Activated CD4-positive, alpha-beta T cell treated with anti-CD3 and anti-CD28 coated beads for 36 hours (primary cell): ENCODE data around the gene FN1. TPM values are rescaled to one million over a fixed set of nuclear protein-coding genes. Genes with fewer than 3 reads are reported as not detected.

Experiments used
- ATAC-seq: fragments of 200-7000 bp; cut with Tn5 transposase; one replicate; pipeline ENCODE4 v1.10.0; 2021; ENCODE audit warnings: mild to moderate bottlenecking, moderate library complexity
- CTCF ChIA-PET: fragments of 350-600 bp; sonication (Branson Sonifier 250); formaldehyde crosslinking; loops from one replicate; lab custom pipeline; 2021; ENCODE audit warnings: antibody characterized with exemption; lab: Charles Lee
- POLR2A ChIA-PET: fragments of 350-600 bp; sonication (Branson Sonifier 250); formaldehyde crosslinking; loops from one replicate; lab custom pipeline; 2021; ENCODE audit warnings: antibody characterized with exemption, inconsistent platforms; lab: Charles Lee
- DNase-seq: peaks from one replicate; pipeline ENCODE4 v3.0.0-alpha.2; 2020
- H3K27ac Mint-ChIP-seq: one replicate; pipeline ENCODE4 v1.8.0; 2021; ENCODE audit warnings: mixed read lengths
- H3K27me3 Mint-ChIP-seq: one replicate; pipeline ENCODE4 v1.8.0; 2021; ENCODE audit warnings: mixed read lengths
- H3K36me3 Mint-ChIP-seq: one replicate; pipeline ENCODE4 v1.8.0; 2021; ENCODE audit warnings: low read depth, mixed read lengths
- H3K4me1 Mint-ChIP-seq: one replicate; pipeline ENCODE4 v1.8.0; 2021; ENCODE audit warnings: mixed read lengths
- H3K4me3 Mint-ChIP-seq: one replicate; pipeline ENCODE4 v1.8.0; 2021; ENCODE audit warnings: mild to moderate bottlenecking, moderate library complexity, mixed read lengths
- H3K9me3 Mint-ChIP-seq: one replicate; pipeline ENCODE4 v1.8.0; 2021; ENCODE audit warnings: low read depth, mixed read lengths
- intact Hi-C, 2 experiments: fragments of 100-400 bp; cut with DNase I in 1 of 2; cut with micrococcal nuclease in 1 of 2; formaldehyde crosslinking; loops; one replicate each; pipeline versions ENCODE4 v1.14.2 to v1.15.1; 2022 to 2024; cut with DNase I, micrococcal nuclease
- total RNA-seq, 2 experiments: library from RNA; stranded (reverse); gene quantifications; one replicate each; pipeline ENCODE4 v1.2.3, GENCODE V29; 2021

FN1 gene
- total RNA-seq, 2 experiments from 2014 or later, result 0.59 to 0.70 TPM

- ChIA-PET CTCF (no interaction called here), POLR2A (no interaction called here)
- no peaks in the 10 kb centered on the region for H3K9me3 Mint-ChIP-seq
- H3K36me3 Mint-ChIP-seq, result no peaks in the 10 kb centered on the region
- H3K27ac Mint-ChIP-seq, result no peak overlapping the region
- H3K27me3 Mint-ChIP-seq, result peaks cover 35% of the 10 kb centered on the region
- ATAC-seq (no peak), DNase-seq (no peak)
- no peak overlapping the region for H3K4me3 Mint-ChIP-seq
- H3K4me1 Mint-ChIP-seq, result no peaks in the 10 kb centered on the region
- intact Hi-C loops, result no loop called here
Measured at GRCh38 chr2:215421859-215422461, 13.9 kb downstream of the FN1 start.

- ATAC-seq (no peak), DNase-seq (no peak)
- H3K36me3 Mint-ChIP-seq, result no peaks in the 10 kb centered on the region
- no peaks in the 10 kb centered on the region for H3K9me3 Mint-ChIP-seq
- H3K27ac Mint-ChIP-seq, result no peak overlapping the region
- CTCF ChIA-PET, result no interaction called here
- intact Hi-C loops, result no loop called here
- peaks cover 39% of the 10 kb centered on the region for H3K27me3 Mint-ChIP-seq
- POLR2A ChIA-PET, result no interaction called here
- no peaks in the 10 kb centered on the region for H3K4me1 Mint-ChIP-seq
- no peak overlapping the region for H3K4me3 Mint-ChIP-seq
Measured at GRCh38 chr2:215420471-215420935, 15.4 kb downstream of the FN1 start.

- ATAC-seq, result no peak
- H3K9me3 Mint-ChIP-seq, result no peaks in the 10 kb centered on the region
Measured at GRCh38 chr2:215419769-215420470, 15.9 kb downstream of the FN1 start.

DNA sequence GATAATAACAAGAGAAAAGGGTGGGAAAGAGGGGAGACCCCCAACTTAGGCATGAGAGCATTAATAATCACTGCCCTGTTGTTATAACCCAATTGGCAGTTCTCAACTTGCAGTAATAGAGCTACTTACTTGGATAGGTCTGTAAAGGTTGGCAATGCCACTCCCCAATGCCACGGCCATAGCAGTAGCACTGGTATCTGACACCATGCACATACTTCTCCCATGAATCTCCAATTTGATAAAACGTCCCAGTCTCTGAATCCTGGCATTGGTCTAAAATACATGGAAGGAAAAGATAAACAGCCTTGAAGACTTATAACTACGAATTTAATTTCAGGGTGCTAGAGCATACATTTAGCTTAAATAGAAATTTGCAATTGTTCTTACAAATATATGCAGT lies 16.8 kb downstream of the FN1 start:
- intact Hi-C loops, result no loop called here
- Mint-ChIP-seq H3K27ac (no peak overlapping the region), H3K9me3 (no peaks in the 10 kb centered on the region), H3K36me3 (no peaks in the 10 kb centered on the region), H3K4me1 (no peaks in the 10 kb centered on the region), H3K27me3 (peaks cover 36% of the 10 kb centered on the region), H3K4me3 (no peak overlapping the region)
- DNase-seq (no peak), ATAC-seq (no peak)
- ChIA-PET CTCF (interaction anchor here (0.7 to 1.1 kb wide), 2 partner anchors 11 to 128 kb away, joined by 3 read pairs; no protein-coding TSS in a partner anchor), POLR2A (no interaction called here)

More at GRCh38 chr2:215419769-215420470, 15.9 kb downstream of the FN1 start:
- intact Hi-C loops, result no loop called here
- Mint-ChIP-seq H3K4me1 (no peaks in the 10 kb centered on the region), H3K36me3 (no peaks in the 10 kb centered on the region), H3K27ac (no peak overlapping the region), H3K27me3 (peaks cover 39% of the 10 kb centered on the region), H3K4me3 (no peak overlapping the region)
- ChIA-PET CTCF (no interaction called here), POLR2A (no interaction called here)
- DNase-seq, result no peak

GRCh38 chr2:215418064-215418963 lies 17.6 kb downstream of the FN1 start:
- no peak overlapping the region for H3K4me3 Mint-ChIP-seq
- H3K36me3 Mint-ChIP-seq, result no peaks in the 10 kb centered on the region
- no peak overlapping the region for H3K27ac Mint-ChIP-seq
- H3K27me3 Mint-ChIP-seq, result peaks cover 31% of the 10 kb centered on the region
- CTCF ChIA-PET, result interaction anchor here (0.7 to 1.1 kb wide), 2 partner anchors 12 to 127 kb away, joined by 3 read pairs; no protein-coding TSS in a partner anchor
- no peaks in the 10 kb centered on the region for H3K9me3 Mint-ChIP-seq
- H3K4me1 Mint-ChIP-seq, result no peaks in the 10 kb centered on the region
- POLR2A ChIA-PET, result no interaction called here
- DNase-seq (no peak), ATAC-seq (no peak)
- intact Hi-C loops, result no loop called here

GRCh38 chr2:215417400-215417951 lies 18.4 kb downstream of the FN1 start:
- ChIA-PET POLR2A (no interaction called here), CTCF (no interaction called here)
- Mint-ChIP-seq H3K27ac (no peak overlapping the region), H3K9me3 (no peaks in the 10 kb centered on the region), H3K36me3 (no peaks in the 10 kb centered on the region), H3K4me3 (no peak overlapping the region), H3K4me1 (no peaks in the 10 kb centered on the region), H3K27me3 (peaks cover 31% of the 10 kb centered on the region)
- ATAC-seq (no peak), DNase-seq (no peak)
- intact Hi-C loops, result no loop called here

DNA sequence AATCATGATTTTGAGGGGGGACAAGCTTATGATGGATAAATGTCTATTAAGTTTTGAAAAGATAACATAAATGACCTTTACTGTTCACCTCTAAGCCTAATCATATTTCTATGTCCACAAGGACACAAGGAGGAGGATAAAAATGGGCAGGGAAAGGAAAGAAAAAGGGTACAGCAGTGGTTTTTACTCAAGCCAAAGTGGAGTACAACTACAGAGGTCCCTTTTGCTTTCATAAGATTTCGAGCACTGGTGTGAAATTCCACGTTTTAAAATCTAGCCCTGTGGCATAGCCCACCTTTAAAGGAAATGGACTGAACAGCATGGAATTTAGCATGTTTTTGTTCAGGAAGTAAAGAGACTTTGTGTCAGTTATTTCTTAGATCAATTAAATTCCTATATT lies 19.2 kb downstream of the FN1 start:
- no peak for DNase-seq
- ATAC-seq, result no peak
- no peaks in the 10 kb centered on the region for H3K36me3 Mint-ChIP-seq
- peaks cover 29% of the 10 kb centered on the region for H3K27me3 Mint-ChIP-seq
- CTCF ChIA-PET, result no interaction called here
- POLR2A ChIA-PET, result no interaction called here
- intact Hi-C loops, result no loop called here
- H3K4me3 Mint-ChIP-seq, result no peak overlapping the region
- no peaks in the 10 kb centered on the region for H3K9me3 Mint-ChIP-seq
- no peak overlapping the region for H3K27ac Mint-ChIP-seq
- no peaks in the 10 kb centered on the region for H3K4me1 Mint-ChIP-seq

- no peak overlapping the region for H3K4me3 Mint-ChIP-seq
- CTCF ChIA-PET, result interaction anchor here (0.6 kb wide), 1 partner anchor 197 kb away, joined by 4 read pairs; no protein-coding TSS in a partner anchor
- H3K27me3 Mint-ChIP-seq, result peaks cover 25% of the 10 kb centered on the region
- DNase-seq (no peak), ATAC-seq (no peak)
- no peaks in the 10 kb centered on the region for H3K36me3 Mint-ChIP-seq
- no peak overlapping the region for H3K27ac Mint-ChIP-seq
- peaks cover 3% of the 10 kb centered on the region for H3K4me1 Mint-ChIP-seq
- POLR2A ChIA-PET, result no interaction called here
- H3K9me3 Mint-ChIP-seq, result no peaks in the 10 kb centered on the region
- intact Hi-C loops, result no loop called here
Measured at GRCh38 chr2:215415820-215416577, 19.9 kb downstream of the FN1 start.

DNA sequence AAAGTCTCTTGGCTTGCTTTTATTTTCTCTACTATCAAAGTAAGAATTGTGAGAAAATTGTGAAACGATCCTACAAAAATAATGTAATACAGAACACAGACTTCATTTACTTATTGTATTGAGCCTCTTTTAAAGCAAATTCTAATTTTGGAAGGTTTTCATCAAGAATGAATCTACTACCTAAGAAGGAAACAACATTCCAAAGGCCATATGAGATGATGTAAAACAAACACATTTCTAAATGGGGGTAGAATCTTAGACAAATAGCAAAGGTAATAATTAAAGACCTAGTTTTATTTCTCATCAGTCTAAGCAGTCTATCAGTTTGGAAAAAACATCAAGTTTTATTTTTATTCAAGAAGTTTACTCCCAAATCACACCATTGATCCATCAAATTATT lies 20.6 kb downstream of the FN1 start:
- intact Hi-C loops, result no loop called here
- POLR2A ChIA-PET, result no interaction called here
- H3K27me3 Mint-ChIP-seq, result peaks cover 22% of the 10 kb centered on the region
- no peaks in the 10 kb centered on the region for H3K9me3 Mint-ChIP-seq
- no peaks in the 10 kb centered on the region for H3K36me3 Mint-ChIP-seq
- H3K27ac Mint-ChIP-seq, result no peak overlapping the region
- peaks cover 6% of the 10 kb centered on the region for H3K4me1 Mint-ChIP-seq
- ATAC-seq (no peak), DNase-seq (no peak)
- CTCF ChIA-PET, result no interaction called here
- H3K4me3 Mint-ChIP-seq, result no peak overlapping the region

GRCh38 chr2:215414674-215415073 lies 21.2 kb downstream of the FN1 start:
- H3K36me3 Mint-ChIP-seq, result no peaks in the 10 kb centered on the region
- no peak overlapping the region for H3K4me3 Mint-ChIP-seq
- POLR2A ChIA-PET, result no interaction called here
- peaks cover 22% of the 10 kb centered on the region for H3K27me3 Mint-ChIP-seq
- H3K4me1 Mint-ChIP-seq, result peaks cover 8% of the 10 kb centered on the region
- no peaks in the 10 kb centered on the region for H3K9me3 Mint-ChIP-seq
- intact Hi-C loops, result no loop called here
- no peak for DNase-seq
- no peak overlapping the region for H3K27ac Mint-ChIP-seq
- ATAC-seq, result no peak
- CTCF ChIA-PET, result no interaction called here

GRCh38 chr2:215413974-215414373 lies 21.9 kb downstream of the FN1 start:
- H3K9me3 Mint-ChIP-seq, result no peaks in the 10 kb centered on the region

More at GRCh38 chr2:215413974-215414373, 21.9 kb downstream of the FN1 start:
- intact Hi-C loops, result no loop called here
- Mint-ChIP-seq H3K4me3 (no peak overlapping the region), H3K27me3 (peaks cover 22% of the 10 kb centered on the region), H3K4me1 (peaks cover 15% of the 10 kb centered on the region), H3K36me3 (no peaks in the 10 kb centered on the region), H3K27ac (no peak overlapping the region)
- CTCF ChIA-PET, result interaction anchor here (0.7 kb wide), 1 partner anchor 76 kb away, joined by 4 read pairs; no protein-coding TSS in a partner anchor
- ATAC-seq (no peak), DNase-seq (no peak)
- POLR2A ChIA-PET, result no interaction called here
